Gastrocnemius medialis (tissue), 4 donors: ENCODE results near the gene PLCB3.

Experiments used
- POLR2A ChIP-seq, 2 donors: fragments of 450-650 bp; IDR thresholded peaks; one replicate each; pipeline ENCODE4 v1.6.1; 2017; ENCODE audit warnings: antibody characterized with exemption in 2 of 2, mild to moderate bottlenecking in 2 of 2, moderate library complexity in 2 of 2
- TF ChIP-seq, protein P1 (sequence below), 5 experiments: fragments of 450-650 bp in 3 of 5; fragments of 200-600 bp in 2 of 5; sonication (generic) in 2 of 5; IDR thresholded peaks in 4 of 5; conservative IDR thresholded peaks in 1 of 5; 1 replicate in 4 of 5; 2 replicates in 1 of 5; pipeline ENCODE4 v1.5.1; 2016 to 2019; ENCODE audit warnings: antibody characterized with exemption in 5 of 5, mild to moderate bottlenecking in 3 of 5, moderate library complexity in 3 of 5

DNA sequence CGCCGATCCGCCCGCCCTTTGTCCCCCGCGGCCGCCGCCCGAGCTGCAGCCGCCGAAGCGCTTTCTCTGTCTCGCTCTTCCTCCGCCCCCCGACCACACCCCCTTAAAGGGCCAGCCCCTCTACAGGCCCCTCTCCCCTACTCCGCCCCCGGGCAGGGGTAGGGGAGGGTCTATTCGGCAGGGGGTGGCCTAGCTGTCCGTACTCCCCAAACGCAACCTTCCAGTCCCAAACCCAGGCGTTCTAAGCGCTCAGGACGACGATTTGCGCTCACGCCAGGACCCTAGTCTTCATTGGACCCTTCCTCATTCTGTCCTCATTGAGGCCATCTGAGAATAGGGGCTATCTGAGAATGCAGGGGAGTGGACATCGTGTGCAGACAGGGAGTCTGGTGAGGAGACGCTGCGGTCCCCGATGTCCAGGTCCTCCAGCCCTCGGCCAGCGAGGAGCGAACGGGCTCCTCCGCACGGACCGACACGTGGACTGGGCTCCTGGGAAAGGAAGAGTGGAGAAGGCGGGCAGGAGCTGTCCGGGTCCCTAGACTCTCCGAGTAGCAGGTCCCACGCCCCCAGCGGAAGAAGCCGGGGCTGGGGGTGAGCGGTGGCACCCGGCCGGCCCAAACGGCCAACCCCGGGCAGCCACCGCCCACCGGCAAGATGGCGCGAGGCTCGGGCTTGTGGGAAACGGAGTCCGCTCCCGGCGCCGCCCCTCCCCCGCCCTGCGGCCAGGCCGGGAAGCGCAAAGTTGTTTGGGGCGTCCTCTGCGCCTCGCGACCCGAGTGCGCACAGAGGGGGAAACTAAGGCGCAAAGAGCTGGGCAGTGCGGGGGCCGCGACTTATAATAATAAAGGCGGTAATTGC lies 4.2 kb upstream of the PLCB3 start, which contains the start of gene PPP1R14B:
- TF ChIP-seq POLR2A (IDR thresholded peaks at IDR 0.05) = peak; percentile 49 to 64
- TF ChIP-seq, protein P1, sequence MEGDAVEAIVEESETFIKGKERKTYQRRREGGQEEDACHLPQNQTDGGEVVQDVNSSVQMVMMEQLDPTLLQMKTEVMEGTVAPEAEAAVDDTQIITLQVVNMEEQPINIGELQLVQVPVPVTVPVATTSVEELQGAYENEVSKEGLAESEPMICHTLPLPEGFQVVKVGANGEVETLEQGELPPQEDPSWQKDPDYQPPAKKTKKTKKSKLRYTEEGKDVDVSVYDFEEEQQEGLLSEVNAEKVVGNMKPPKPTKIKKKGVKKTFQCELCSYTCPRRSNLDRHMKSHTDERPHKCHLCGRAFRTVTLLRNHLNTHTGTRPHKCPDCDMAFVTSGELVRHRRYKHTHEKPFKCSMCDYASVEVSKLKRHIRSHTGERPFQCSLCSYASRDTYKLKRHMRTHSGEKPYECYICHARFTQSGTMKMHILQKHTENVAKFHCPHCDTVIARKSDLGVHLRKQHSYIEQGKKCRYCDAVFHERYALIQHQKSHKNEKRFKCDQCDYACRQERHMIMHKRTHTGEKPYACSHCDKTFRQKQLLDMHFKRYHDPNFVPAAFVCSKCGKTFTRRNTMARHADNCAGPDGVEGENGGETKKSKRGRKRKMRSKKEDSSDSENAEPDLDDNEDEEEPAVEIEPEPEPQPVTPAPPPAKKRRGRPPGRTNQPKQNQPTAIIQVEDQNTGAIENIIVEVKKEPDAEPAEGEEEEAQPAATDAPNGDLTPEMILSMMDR (IDR thresholded peaks at IDR 0.05 in 4 of 5, conservative IDR thresholded peaks at IDR 0.05 in 1 of 5) = peak in 4 of 5 experiments; percentile 25 to 31 (median 28)
